Activated CD8-positive, alpha-beta memory T cell treated with anti-CD3 and anti-CD28 coated beads, Interleukin-2, amount 10 ng/mL, durations not matched to agents 7 days and 5 days (primary cell): ENCODE measurements around the gene DICER1. TPM values are rescaled to one million over a fixed set of nuclear protein-coding genes. Genes with fewer than 3 reads are reported as not detected.

Source experiments
- ATAC-seq: fragments of 150-1000 bp; cut with Tn5 transposase; one replicate; pipeline ENCODE4 v1.10.0; 2021; ENCODE audit warnings: moderate library complexity
- CTCF ChIA-PET: fragments of 350-600 bp; sonication (Branson Sonifier 250); formaldehyde crosslinking; loops from one replicate; lab custom pipeline; 2021; ENCODE audit warnings: antibody characterized with exemption; lab: Charles Lee
- DNase-seq: peaks from one replicate; pipeline ENCODE4 v3.0.0-alpha.2; 2020
- H3K27ac Mint-ChIP-seq: one replicate; pipeline ENCODE4 v1.8.0; 2021; ENCODE audit warnings: mild to moderate bottlenecking, mixed read lengths
- H3K27me3 Mint-ChIP-seq: one replicate; pipeline ENCODE4 v1.8.0; 2021; ENCODE audit warnings: mixed read lengths
- H3K36me3 Mint-ChIP-seq: one replicate; pipeline ENCODE4 v1.8.0; 2021; ENCODE audit warnings: mild to moderate bottlenecking, mixed read lengths
- H3K4me1 Mint-ChIP-seq: one replicate; pipeline ENCODE4 v1.8.0; 2021; ENCODE audit warnings: mixed read lengths
- H3K4me3 Mint-ChIP-seq: one replicate; pipeline ENCODE4 v1.8.0; 2021; ENCODE audit warnings: mild to moderate bottlenecking, moderate library complexity, mixed read lengths
- H3K9me3 Mint-ChIP-seq: one replicate; pipeline ENCODE4 v1.8.0; 2022; ENCODE audit warnings: low read depth, mixed read lengths
- microRNA-seq: library from miRNA; unstranded; fragments of <30 nt; microRNA quantifications from one replicate; pipeline ENCODE4 v1.2.0, GENCODE V29; 2022
- total RNA-seq, 2 experiments: library from RNA; stranded (reverse); gene quantifications; one replicate each; pipeline ENCODE4 v1.2.3, GENCODE V29; 2021

The DICER1 gene
- total RNA-seq, 2 experiments from 2014 or later, result 61.4 to 75.6 TPM

DNA sequence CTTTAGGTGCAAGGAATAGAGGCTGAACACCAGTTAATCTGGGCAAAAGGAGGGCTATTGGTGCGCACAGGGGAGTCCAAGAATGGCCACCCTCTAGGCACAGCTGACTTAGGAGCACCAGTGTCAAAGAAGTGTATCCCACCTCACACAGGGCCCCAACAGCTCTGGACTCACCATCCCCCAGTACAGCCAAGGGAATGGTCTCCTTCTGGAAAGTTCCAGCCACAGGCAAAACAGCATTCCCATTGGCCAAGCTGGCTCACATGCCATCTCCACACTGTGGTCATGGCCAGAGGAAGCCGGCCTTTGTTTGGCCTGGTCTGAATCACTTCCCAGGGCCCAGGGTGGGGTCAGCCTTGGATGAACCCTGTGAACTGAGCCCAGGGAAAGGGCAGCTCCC lies 120.1 kb downstream of the DICER1 start:
- Mint-ChIP-seq H3K9me3 (no peaks in the 10 kb centered on the region), H3K4me3 (no peak overlapping the region), H3K27ac (no peak overlapping the region), H3K27me3 (peaks cover 7% of the 10 kb centered on the region), H3K4me1 (no peaks in the 10 kb centered on the region), H3K36me3 (no peaks in the 10 kb centered on the region)
- CTCF ChIA-PET, result no interaction called here
- ATAC-seq (no peak), DNase-seq (no peak)

Small RNA genes lying within 50 kb of the gene (microRNA-seq; reads per million reads assigned to microRNA genes)
- 9.4 reads per million, percentile 29 among the genes with 10 or more reads in this experiment for gene MIR3173

Other genes starting within 250 kb of the DICER1 start
- under 1 TPM; 0.42 to 0.91 TPM for gene CLMN, start 162.4 kb upstream of the DICER1 start, total RNA-seq